HG03045 (cell line): Measurements from ENCODE around the gene GTF2H1.
A peak's percentile ranks its signal among the peaks of the same experiment; 100 is the strongest.
"Not testable (repeated sequence)": the region's sequence is repeated elsewhere in the genome, so short reads cannot be mapped to it uniquely, and the experiment has no call there.

Source experiments
- ATAC-seq: cut with Tn5 transposase; IDR thresholded peaks from one replicate; pipeline ENCODE4 v1.9.1; 2021; ENCODE audit warnings: mild to moderate bottlenecking, moderate library complexity; ENCODE audit not compliant: unreplicated experiment

Gene GTF2H1

GRCh38 chr11:18317551-18317950 lies 4.8 kb upstream of the GTF2H1 start:
- no peak for ATAC-seq

GRCh38 chr11:18319914-18320313 lies 2.5 kb upstream of the GTF2H1 start:
- ATAC-seq = no peak

GRCh38 chr11:18320617-18321016 lies 1.8 kb upstream of the GTF2H1 start:
- no peak for ATAC-seq

- no peak for ATAC-seq
These were observed 794 bp upstream of the GTF2H1 start for GRCh38 chr11:18321578-18321968.

- ATAC-seq = peak; percentile 1
These were observed 627 bp downstream of the GTF2H1 start for GRCh38 chr11:18322818-18323570.

GRCh38 chr11:18323881-18324280 lies 1.5 kb downstream of the GTF2H1 start:
- ATAC-seq = not testable (repeated sequence)

GRCh38 chr11:18324381-18324780 lies 2.0 kb downstream of the GTF2H1 start:
- no peak for ATAC-seq

GRCh38 chr11:18329196-18329870 lies 7.0 kb downstream of the GTF2H1 start:
- ATAC-seq = no peak

GRCh38 chr11:18330921-18331320 lies 8.6 kb downstream of the GTF2H1 start:
- no peak for ATAC-seq

GRCh38 chr11:18332302-18332701 lies 9.9 kb downstream of the GTF2H1 start:
- ATAC-seq = no peak

GRCh38 chr11:18332891-18333290 lies 10.5 kb downstream of the GTF2H1 start:
- no peak for ATAC-seq

GRCh38 chr11:18347471-18348125 lies 25.2 kb downstream of the GTF2H1 start:
- no peak for ATAC-seq

GRCh38 chr11:18352581-18352980 lies 30.2 kb downstream of the GTF2H1 start:
- ATAC-seq = no peak

GRCh38 chr11:18358646-18359045 lies 36.3 kb downstream of the GTF2H1 start:
- ATAC-seq = no peak

- ATAC-seq = no peak
These were observed 38.8 kb downstream of the GTF2H1 start for GRCh38 chr11:18361154-18361553.

- no peak for ATAC-seq
These were observed 42.2 kb downstream of the GTF2H1 start for GRCh38 chr11:18364495-18365073.

- no peak for ATAC-seq
These were observed 43.4 kb downstream of the GTF2H1 start for GRCh38 chr11:18365741-18366140.

- no peak for ATAC-seq
These were observed 43.9 kb downstream of the GTF2H1 start for GRCh38 chr11:18366286-18366685.

- ATAC-seq = no peak
These were observed 45.1 kb downstream of the GTF2H1 start for GRCh38 chr11:18367431-18367830.

- ATAC-seq = no peak
These were observed 45.9 kb downstream of the GTF2H1 start for GRCh38 chr11:18368221-18368620.

- ATAC-seq = no peak
These were observed 47.0 kb downstream of the GTF2H1 start for GRCh38 chr11:18369398-18369797.

- no peak for ATAC-seq
These were observed 48.9 kb downstream of the GTF2H1 start for GRCh38 chr11:18371279-18371678.
